ENCODE measurements around the gene PIK3CD.
"Not testable (repeated sequence)": the region's sequence is repeated elsewhere in the genome, so short reads cannot be mapped to it uniquely, and the experiment has no call there.

The PIK3CD gene

DNA sequence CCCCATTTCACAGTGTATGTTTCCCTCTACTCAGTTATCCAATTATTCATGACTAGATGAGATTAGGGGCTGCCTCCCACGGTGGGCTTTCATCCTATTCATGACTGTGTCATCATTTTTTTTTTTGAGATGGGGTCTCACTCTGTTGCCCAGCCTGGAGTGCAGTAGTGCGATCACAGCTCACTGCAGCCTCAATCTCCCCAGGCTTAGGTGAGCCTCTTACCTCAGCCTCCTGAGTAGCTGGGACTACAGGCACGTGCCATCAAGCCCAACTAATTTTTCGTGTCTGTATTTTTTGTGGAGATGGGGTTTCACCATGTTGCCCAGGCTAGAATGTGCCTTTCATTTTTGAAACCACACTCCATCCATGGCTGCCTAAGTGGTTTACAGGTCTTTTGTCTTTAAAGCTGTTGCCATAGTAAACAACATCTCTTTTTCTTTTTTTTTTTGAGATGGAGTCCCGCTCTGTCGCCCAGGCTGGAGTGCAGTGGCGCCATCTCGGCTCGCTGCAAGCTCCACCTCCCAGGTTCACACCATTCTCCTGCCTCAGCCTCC lies 60.0 kb downstream of the PIK3CD start:
- Mint-ChIP-seq H3K27me3 (no peaks in the 10 kb centered on the region), H3K36me3 (ENCODE audit: insufficient read depth) (peaks cover 60% of the 10 kb centered on the region), H3K27ac (ENCODE audit: low read depth) (no peak overlapping the region), H3K9me3 (no peaks in the 10 kb centered on the region), H3K4me1 (peaks cover 29% of the 10 kb centered on the region), H3K4me3 (no peak overlapping the region)
- ATAC-seq (replicated peaks; ENCODE audit: extremely low read depth, poor library complexity, severe bottlenecking) = no peak
- DNase-seq (ENCODE audit: low spot score in 2 of 2) = no peak

DNA sequence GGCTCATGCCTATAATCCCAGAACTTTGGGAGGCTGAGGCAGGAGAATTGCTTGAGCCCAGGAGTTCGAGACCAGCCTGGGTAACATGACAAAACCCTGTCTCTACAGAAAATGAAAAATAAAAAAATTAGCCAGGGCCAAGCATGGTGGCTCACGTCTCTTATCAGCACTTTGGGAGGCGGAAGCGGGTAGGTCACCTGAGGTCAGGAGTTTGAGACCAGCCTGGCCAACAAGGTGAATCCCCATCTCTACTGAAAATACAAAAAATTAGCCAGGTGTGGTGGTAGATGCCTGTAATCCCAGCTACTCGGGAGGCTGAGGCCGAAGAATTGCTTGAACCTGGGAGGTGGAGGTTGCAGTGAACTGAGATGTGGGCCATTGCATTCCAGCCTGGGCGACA lies 61.2 kb downstream of the PIK3CD start:
- ATAC-seq (replicated peaks; ENCODE audit: extremely low read depth, poor library complexity, severe bottlenecking); H3K4me3 Mint-ChIP-seq; H3K27ac Mint-ChIP-seq (ENCODE audit: low read depth); H3K9me3 Mint-ChIP-seq; DNase-seq (ENCODE audit: low spot score in 2 of 2); H3K27me3 Mint-ChIP-seq: not testable (repeated sequence)
- peaks cover 69% of the 10 kb centered on the region for H3K36me3 Mint-ChIP-seq (ENCODE audit: insufficient read depth)
- peaks cover 40% of the 10 kb centered on the region for H3K4me1 Mint-ChIP-seq

DNA sequence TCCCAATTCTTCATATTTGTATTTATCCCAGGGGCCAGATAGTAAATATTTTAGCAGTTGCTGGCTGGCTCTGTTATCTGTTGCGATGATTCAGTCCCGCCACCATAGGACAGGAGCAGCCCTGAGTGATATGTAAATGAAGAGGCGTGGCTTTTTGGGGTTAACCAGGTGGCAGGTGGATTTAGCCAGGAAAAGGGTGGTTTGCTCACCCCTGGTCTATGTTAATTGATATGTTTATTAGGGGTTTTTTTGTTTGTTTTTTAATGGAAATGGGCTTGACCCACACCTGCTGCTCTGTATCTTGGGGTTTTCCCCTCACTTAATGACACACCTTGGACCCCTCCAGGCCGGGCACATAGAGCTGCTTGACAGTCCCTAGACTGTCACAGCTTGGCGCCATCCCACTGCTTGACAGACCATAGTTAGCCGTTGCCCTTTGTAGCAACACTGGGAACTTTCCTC lies 62.8 kb downstream of the PIK3CD start:
- Mint-ChIP-seq H3K4me1 (peaks cover 40% of the 10 kb centered on the region), H3K27ac (ENCODE audit: low read depth) (peak overlapping the region; percentile 95), H3K9me3 (no peaks in the 10 kb centered on the region), H3K4me3 (peak overlapping the region; percentile 83), H3K36me3 (ENCODE audit: insufficient read depth) (peaks cover 77% of the 10 kb centered on the region), H3K27me3 (no peaks in the 10 kb centered on the region)
- ATAC-seq (replicated peaks; ENCODE audit: extremely low read depth, poor library complexity, severe bottlenecking) (no peak), DNase-seq (ENCODE audit: low spot score in 2 of 2) (no peak)

DNA sequence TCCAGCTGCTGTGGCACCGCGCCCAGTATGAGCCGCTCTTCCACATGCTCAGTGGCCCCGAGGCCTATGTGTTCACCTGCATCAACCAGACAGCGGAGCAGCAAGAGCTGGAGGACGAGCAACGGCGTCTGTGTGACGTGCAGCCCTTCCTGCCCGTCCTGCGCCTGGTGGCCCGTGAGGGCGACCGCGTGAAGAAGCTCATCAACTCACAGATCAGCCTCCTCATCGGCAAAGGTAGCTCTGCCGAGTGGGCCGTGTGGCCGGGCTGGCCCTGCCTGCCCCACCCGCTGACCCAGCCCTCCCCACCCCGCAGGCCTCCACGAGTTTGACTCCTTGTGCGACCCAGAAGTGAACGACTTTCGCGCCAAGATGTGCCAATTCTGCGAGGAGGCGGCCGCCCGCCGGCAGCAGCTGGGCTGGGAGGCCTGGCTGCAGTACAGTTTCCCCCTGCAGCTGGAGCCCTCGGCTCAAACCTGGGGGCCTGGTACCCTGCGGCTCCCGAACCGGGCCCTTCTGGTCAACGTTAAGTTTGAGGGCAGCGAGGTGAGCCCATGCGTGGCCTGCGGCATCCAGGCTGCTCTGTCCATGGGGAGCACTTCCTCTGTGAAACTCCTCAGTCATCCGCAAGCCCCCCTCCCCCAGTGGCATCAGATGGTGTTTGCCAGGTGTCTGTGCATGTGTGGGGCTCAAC lies 64.2 kb downstream of the PIK3CD start:
- Mint-ChIP-seq H3K36me3 (ENCODE audit: insufficient read depth) (peaks cover 81% of the 10 kb centered on the region), H3K4me1 (peaks cover 36% of the 10 kb centered on the region), H3K27me3 (no peaks in the 10 kb centered on the region), H3K4me3 (peak overlapping the region; percentile 83), H3K27ac (ENCODE audit: low read depth) (peak overlapping the region; percentile 95), H3K9me3 (no peaks in the 10 kb centered on the region)
- ATAC-seq (replicated peaks; ENCODE audit: extremely low read depth, poor library complexity, severe bottlenecking) (peak; percentile 45), DNase-seq (ENCODE audit: low spot score in 2 of 2) (peak in 1 of 2 donors; percentile 56)

DNA sequence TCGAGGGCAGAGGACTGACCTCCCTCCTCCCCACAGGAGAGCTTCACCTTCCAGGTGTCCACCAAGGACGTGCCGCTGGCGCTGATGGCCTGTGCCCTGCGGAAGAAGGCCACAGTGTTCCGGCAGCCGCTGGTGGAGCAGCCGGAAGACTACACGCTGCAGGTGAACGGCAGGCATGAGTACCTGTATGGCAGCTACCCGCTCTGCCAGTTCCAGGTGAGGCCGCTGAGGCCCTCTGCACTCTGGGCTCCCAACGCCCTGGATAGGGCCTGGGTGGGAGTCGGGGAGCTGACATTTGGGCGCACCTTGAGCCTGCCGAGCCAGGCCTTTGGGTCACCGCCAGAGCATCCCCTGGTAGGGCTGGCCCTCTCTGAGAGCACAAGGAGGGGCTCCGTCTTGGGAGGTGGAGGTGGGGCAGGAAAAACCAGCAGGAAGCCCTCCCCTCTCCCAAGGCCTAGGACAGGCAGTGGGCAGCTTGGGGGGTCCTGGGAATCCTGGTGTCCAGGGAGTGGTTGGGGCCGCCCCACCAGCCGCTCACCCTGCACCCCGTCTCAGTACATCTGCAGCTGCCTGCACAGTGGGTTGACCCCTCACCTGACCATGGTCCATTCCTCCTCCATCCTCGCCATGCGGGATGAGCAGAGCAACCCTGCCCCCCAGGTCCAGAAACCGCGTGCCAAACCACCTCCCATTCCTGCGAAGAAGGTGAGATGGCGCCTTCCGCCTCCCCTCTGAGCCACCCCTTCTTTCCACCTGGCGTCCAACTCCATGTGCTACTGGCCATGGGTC lies 65.1 kb downstream of the PIK3CD start:
- Mint-ChIP-seq H3K9me3 (no peaks in the 10 kb centered on the region), H3K27me3 (no peaks in the 10 kb centered on the region), H3K4me3 (peak overlapping the region; percentile 83), H3K4me1 (peaks cover 36% of the 10 kb centered on the region), H3K27ac (ENCODE audit: low read depth) (peak overlapping the region; percentile 95), H3K36me3 (ENCODE audit: insufficient read depth) (peaks cover 79% of the 10 kb centered on the region)
- DNase-seq (ENCODE audit: low spot score in 2 of 2) (no peak), ATAC-seq (replicated peaks; ENCODE audit: extremely low read depth, poor library complexity, severe bottlenecking) (no peak)

DNA sequence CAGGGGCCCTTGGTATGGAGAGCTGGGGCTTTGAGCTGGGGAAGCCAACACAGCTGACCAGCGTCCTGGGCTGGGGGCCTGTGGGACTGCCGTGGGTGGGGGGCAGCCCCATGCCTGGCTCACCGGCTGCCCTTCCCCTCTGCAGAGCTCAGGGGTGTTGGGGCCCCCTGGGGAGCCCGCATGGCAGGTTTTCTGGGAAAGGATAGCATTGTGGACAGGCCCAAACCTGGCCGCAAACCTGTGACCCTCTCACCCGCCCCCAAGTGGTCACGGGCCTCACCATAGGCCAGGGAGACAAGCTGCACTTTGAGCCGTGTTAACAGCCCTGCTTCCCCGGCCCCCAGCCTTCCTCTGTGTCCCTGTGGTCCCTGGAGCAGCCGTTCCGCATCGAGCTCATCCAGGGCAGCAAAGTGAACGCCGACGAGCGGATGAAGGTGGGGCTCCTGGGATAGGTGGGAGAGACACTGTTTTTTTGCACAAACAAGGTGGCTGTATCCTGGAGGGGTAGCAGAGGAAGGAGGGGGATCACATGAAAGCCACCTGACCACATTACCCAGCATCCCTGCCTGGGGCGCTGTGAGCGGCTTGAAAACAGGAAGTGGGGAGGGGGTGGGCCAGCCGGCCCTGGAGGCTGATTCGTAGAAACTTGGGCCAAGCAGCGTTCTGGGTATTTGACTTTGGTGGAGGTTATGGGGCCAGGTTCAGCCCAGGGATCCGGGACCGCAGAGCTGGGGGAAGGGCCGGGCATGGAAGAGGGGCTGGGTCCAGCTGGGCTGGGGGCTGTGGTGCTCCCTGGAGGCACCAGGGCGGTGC lies 65.9 kb downstream of the PIK3CD start:
- H3K27ac Mint-ChIP-seq (ENCODE audit: low read depth) = peak overlapping the region; percentile 95
- H3K36me3 Mint-ChIP-seq (ENCODE audit: insufficient read depth) = peaks cover 78% of the 10 kb centered on the region
- H3K9me3 Mint-ChIP-seq = no peaks in the 10 kb centered on the region
- H3K4me3 Mint-ChIP-seq = peak overlapping the region; percentile 83
- ATAC-seq (replicated peaks; ENCODE audit: extremely low read depth, poor library complexity, severe bottlenecking) (peak; percentile 87), DNase-seq (ENCODE audit: low spot score in 2 of 2) (peak; percentile 64 to 82)
- no peaks in the 10 kb centered on the region for H3K27me3 Mint-ChIP-seq
- peaks cover 36% of the 10 kb centered on the region for H3K4me1 Mint-ChIP-seq

DNA sequence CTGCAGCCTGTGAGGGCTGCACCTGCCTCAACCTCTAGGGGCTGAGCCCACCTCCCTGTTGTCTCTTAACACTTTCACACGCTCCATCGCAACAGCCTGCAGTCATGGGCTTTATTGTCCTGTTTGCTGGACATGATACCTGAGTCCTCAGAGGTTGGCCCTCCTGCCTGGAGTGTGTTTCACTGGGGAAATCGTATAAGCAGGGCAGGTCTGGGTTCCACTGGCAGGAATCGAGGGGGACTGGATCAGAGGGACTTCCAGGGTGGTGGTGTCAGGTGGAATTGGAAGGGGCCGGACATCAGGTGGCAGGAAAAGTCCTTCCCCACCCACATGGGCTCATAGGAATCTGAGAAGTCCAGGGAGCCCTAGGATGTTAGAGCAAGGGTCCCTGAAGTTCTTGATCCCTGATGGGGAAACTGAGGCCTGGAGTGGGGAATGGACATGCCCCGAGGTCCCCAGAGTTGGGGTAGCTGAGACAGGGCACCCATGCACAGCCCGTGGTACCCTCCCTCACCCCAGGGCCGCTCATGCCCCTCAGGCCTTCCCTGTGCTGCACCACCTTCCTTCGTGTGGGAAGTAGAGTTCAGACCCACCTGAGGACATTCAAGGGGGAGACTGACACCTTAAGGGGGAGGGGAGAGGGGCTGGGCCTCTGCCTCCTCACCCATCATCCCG lies 66.6 kb downstream of the PIK3CD start:
- H3K4me3 Mint-ChIP-seq = peak overlapping the region; percentile 83
- no peaks in the 10 kb centered on the region for H3K27me3 Mint-ChIP-seq
- no peak for ATAC-seq (replicated peaks; ENCODE audit: extremely low read depth, poor library complexity, severe bottlenecking)
- H3K9me3 Mint-ChIP-seq = no peaks in the 10 kb centered on the region
- peaks cover 36% of the 10 kb centered on the region for H3K4me1 Mint-ChIP-seq
- H3K36me3 Mint-ChIP-seq (ENCODE audit: insufficient read depth) = peaks cover 76% of the 10 kb centered on the region
- DNase-seq (ENCODE audit: low spot score in 2 of 2) = no peak
- peak overlapping the region; percentile 95 for H3K27ac Mint-ChIP-seq (ENCODE audit: low read depth)

DNA sequence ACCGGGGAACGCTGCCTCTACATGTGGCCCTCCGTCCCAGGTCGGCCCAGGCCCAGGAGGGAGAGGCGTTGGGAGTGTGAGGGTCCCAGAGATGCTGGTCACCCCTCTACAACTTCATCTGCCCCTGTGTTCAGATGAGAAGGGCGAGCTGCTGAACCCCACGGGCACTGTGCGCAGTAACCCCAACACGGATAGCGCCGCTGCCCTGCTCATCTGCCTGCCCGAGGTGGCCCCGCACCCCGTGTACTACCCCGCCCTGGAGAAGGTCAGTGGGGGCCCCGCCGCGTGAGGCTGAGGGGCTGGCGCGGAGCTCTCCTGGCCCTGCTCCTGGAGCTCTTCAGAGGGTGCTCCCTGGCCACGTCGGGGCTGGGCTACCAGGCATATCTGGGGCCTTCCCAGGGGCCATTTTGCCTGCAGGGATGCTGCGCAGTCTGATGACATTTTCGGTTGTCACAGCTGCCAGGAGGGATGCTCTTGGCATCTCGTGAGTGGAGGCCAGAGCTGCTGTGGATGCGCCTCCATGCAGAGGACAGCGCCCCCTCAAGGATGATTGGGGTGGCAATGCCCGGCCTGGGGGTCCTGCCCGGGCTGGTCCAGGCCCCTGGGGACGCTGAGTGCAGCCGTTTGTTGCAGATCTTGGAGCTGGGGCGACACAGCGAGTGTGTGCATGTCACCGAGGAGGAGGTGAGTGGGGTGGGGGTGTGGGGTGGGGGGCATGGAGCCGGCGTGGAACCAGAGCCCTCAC lies 68.6 kb downstream of the PIK3CD start:
- Mint-ChIP-seq H3K4me1 (peaks cover 30% of the 10 kb centered on the region), H3K27ac (ENCODE audit: low read depth) (peak overlapping the region; percentile 79), H3K9me3 (no peaks in the 10 kb centered on the region), H3K4me3 (peak overlapping the region; percentile 55), H3K27me3 (no peaks in the 10 kb centered on the region), H3K36me3 (ENCODE audit: insufficient read depth) (peaks cover 83% of the 10 kb centered on the region)
- ATAC-seq (replicated peaks; ENCODE audit: extremely low read depth, poor library complexity, severe bottlenecking) (no peak), DNase-seq (ENCODE audit: low spot score in 2 of 2) (no peak)

DNA sequence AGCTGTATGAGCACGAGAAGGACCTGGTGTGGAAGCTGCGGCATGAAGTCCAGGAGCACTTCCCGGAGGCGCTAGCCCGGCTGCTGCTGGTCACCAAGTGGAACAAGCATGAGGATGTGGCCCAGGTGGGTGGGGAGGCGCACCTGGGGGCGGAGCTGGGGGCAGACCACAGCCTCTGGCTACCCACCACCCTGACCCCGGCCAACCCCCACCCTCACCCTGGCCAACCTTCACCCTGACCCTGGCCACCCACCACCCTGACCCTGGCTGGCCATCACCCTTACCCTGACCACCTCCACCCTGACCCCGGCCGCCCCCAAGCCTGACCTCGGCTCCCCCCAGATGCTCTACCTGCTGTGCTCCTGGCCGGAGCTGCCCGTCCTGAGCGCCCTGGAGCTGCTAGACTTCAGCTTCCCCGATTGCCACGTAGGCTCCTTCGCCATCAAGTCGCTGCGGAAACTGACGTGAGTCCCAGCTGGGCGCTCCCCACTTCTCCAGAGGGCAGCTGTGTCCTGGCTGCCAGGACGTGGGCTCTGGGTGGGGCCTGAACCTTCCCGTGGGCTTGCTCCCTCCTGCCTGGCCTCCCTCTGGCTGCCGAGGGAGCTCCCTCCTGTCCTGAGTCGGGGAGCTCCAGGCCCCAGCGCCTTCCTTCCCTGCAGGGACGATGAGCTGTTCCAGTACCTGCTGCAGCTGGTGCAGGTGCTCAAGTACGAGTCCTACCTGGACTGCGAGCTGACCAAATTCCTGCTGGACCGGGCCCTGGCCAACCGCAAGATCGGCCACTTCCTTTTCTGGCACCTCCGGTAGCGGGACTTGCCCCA lies 69.5 kb downstream of the PIK3CD start:
- no peak for DNase-seq (ENCODE audit: low spot score in 2 of 2)
- no peaks in the 10 kb centered on the region for H3K9me3 Mint-ChIP-seq
- H3K4me3 Mint-ChIP-seq = peak overlapping the region; percentile 20
- ATAC-seq (replicated peaks; ENCODE audit: extremely low read depth, poor library complexity, severe bottlenecking) = no peak
- H3K4me1 Mint-ChIP-seq = peaks cover 25% of the 10 kb centered on the region
- H3K27me3 Mint-ChIP-seq = no peaks in the 10 kb centered on the region
- H3K27ac Mint-ChIP-seq (ENCODE audit: low read depth) = peak overlapping the region; percentile 69
- peaks cover 84% of the 10 kb centered on the region for H3K36me3 Mint-ChIP-seq (ENCODE audit: insufficient read depth)

DNA sequence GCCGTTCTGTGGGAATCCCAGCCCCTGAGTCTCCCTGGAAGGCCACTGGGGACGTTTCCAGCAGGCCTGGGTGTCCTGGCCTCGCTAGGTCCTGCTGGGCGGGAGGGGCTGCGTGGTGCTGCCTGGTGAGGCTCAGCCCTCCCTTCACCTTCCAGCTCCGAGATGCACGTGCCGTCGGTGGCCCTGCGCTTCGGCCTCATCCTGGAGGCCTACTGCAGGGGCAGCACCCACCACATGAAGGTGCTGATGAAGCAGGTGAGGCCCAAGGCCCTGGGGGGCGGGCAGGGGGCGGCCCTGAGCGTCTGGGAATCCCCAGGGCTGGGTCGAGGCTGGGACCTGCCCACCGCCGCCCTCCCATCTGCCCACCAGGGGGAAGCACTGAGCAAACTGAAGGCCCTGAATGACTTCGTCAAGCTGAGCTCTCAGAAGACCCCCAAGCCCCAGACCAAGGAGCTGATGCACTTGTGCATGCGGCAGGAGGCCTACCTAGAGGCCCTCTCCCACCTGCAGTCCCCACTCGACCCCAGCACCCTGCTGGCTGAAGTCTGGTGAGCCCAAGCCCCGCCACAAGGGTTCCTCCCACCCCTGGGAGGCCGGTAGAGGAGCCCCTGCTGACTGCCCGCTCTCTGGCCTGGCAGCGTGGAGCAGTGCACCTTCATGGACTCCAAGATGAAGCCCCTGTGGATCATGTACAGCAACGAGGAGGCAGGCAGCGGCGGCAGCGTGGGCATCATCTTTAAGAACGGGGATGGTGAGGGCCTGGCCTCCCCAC lies 70.3 kb downstream of the PIK3CD start:
- H3K36me3 Mint-ChIP-seq (ENCODE audit: insufficient read depth) = peaks cover 76% of the 10 kb centered on the region
- DNase-seq (ENCODE audit: low spot score in 2 of 2) = peak; percentile 73 to 83
- H3K4me3 Mint-ChIP-seq = peak overlapping the region; percentile 20
- peak overlapping the region; percentile 69 for H3K27ac Mint-ChIP-seq (ENCODE audit: low read depth)
- H3K4me1 Mint-ChIP-seq = peaks cover 23% of the 10 kb centered on the region
- H3K9me3 Mint-ChIP-seq = no peaks in the 10 kb centered on the region
- peak; percentile 16 for ATAC-seq (replicated peaks; ENCODE audit: extremely low read depth, poor library complexity, severe bottlenecking)
- no peaks in the 10 kb centered on the region for H3K27me3 Mint-ChIP-seq
